HEK293 (cell line): ENCODE results near the gene ENKD1.

Source experiments
- CTCF ChIA-PET: fragments of 350-600 bp; formaldehyde crosslinking; extraction: SDS; loops from one replicate; lab custom pipeline; 2021; ENCODE audit warnings: antibody characterized with exemption; lab: Yijun Ruan, JAX
- POLR2A ChIA-PET: fragments of 300-600 bp; formaldehyde crosslinking; extraction: SDS; loops from one replicate; lab custom pipeline; 2020; ENCODE audit warnings: antibody characterized with exemption, inconsistent platforms; lab: Yijun Ruan, JAX
- H3K27ac ChIP-seq: fragments of 200-500 bp; sonication (Bioruptor generic); 2 replicates; pipeline ENCODE4 v1.5.1; 2014; ENCODE audit warnings: low read depth, low read length, control low read depth, inconsistent platforms; ENCODE audit errors: extremely low read depth
- H3K36me3 ChIP-seq, 2 experiments: fragments of 200-500 bp in 1 of 2; sonication (Bioruptor generic) in 1 of 2; 1 replicate in 1 of 2; 2 replicates in 1 of 2; pipeline ENCODE4 v1.5.1; 2014 to 2017; ENCODE audit warnings: inconsistent platforms in 2 of 2, low read length in 2 of 2; ENCODE audit not compliant: control insufficient read depth in 2 of 2, insufficient read depth in 1 of 2
- H3K4me1 ChIP-seq: fragments of 200-500 bp; sonication (Bioruptor generic); 2 replicates; pipeline ENCODE4 v1.5.1; 2014; ENCODE audit warnings: mild to moderate bottlenecking, low read length, inconsistent platforms; ENCODE audit not compliant: control insufficient read depth, insufficient read depth
- H3K4me3 ChIP-seq: 2 replicates; pipeline ENCODE4 v1.5.1; 2011; ENCODE audit warnings: low read depth, mild to moderate bottlenecking, control low read depth, low read length, moderate library complexity
- H3K9me3 ChIP-seq: fragments of 200-500 bp; sonication (Bioruptor generic); 2 replicates; pipeline ENCODE4 v1.5.1; 2014; ENCODE audit warnings: low read depth, low read length, inconsistent platforms; ENCODE audit not compliant: control insufficient read depth, insufficient read depth
- HOXD13 ChIP-seq: sonication (generic); formaldehyde crosslinking; IDR thresholded peaks from 2 replicates; pipeline ENCODE4 v1.8.0; 2022; ENCODE audit warnings: missing genetic modification reagents, borderline replicate concordance
- KLF16 ChIP-seq: fragments of 450-650 bp; formaldehyde crosslinking; IDR thresholded peaks from 2 replicates; pipeline ENCODE4 v1.5.1; 2017; ENCODE audit warnings: missing biosample characterization, missing genetic modification characterization
- WT1 ChIP-seq: fragments of 450-650 bp; formaldehyde crosslinking; IDR thresholded peaks from 2 replicates; pipeline ENCODE4 v1.5.1; 2016; ENCODE audit warnings: missing biosample characterization, missing genetic modification characterization
- ZEB2 ChIP-seq: fragments of 450-650 bp; formaldehyde crosslinking; IDR thresholded peaks from 2 replicates; pipeline ENCODE4 v1.5.1; 2016; ENCODE audit warnings: missing biosample characterization, missing genetic modification characterization
- ZNF146 ChIP-seq: fragments of 450-650 bp; formaldehyde crosslinking; IDR thresholded peaks from 2 replicates; pipeline ENCODE4 v1.5.1; 2016; ENCODE audit warnings: missing biosample characterization, missing genetic modification characterization
- ZNF175 ChIP-seq: fragments of 450-650 bp; formaldehyde crosslinking; IDR thresholded peaks from 2 replicates; pipeline ENCODE4 v1.5.1; 2016; ENCODE audit warnings: missing biosample characterization, missing genetic modification characterization
- ZNF19 ChIP-seq: fragments of 450-650 bp; formaldehyde crosslinking; IDR thresholded peaks from 2 replicates; pipeline ENCODE4; 2016; ENCODE audit warnings: missing biosample characterization, missing genetic modification characterization, low read depth
- ZNF202 ChIP-seq: fragments of 450-650 bp; formaldehyde crosslinking; IDR thresholded peaks from 2 replicates; pipeline ENCODE4 v1.5.1; 2016; ENCODE audit warnings: missing biosample characterization, missing genetic modification characterization, borderline replicate concordance
- ZNF341 ChIP-seq: fragments of 450-650 bp; formaldehyde crosslinking; IDR thresholded peaks from 2 replicates; pipeline ENCODE4; 2016; ENCODE audit warnings: low read depth, missing biosample characterization, missing genetic modification characterization
- ZNF416 ChIP-seq: fragments of 450-650 bp; formaldehyde crosslinking; IDR thresholded peaks from 2 replicates; pipeline ENCODE4 v1.5.1; 2016; ENCODE audit warnings: missing biosample characterization, missing genetic modification characterization
- ZNF600 ChIP-seq: fragments of 450-650 bp; formaldehyde crosslinking; IDR thresholded peaks from 2 replicates; pipeline ENCODE4 v1.5.1; 2016; ENCODE audit warnings: missing biosample characterization, missing genetic modification characterization
- ZNF621 ChIP-seq: fragments of 450-650 bp; formaldehyde crosslinking; IDR thresholded peaks from 2 replicates; pipeline ENCODE4 v1.5.1; 2017; ENCODE audit warnings: missing biosample characterization, missing genetic modification characterization
- ZNF837 ChIP-seq: fragments of 450-650 bp; formaldehyde crosslinking; IDR thresholded peaks from 2 replicates; pipeline ENCODE4 v1.5.1; 2016; ENCODE audit warnings: missing biosample characterization, missing genetic modification characterization
- ZSCAN23 ChIP-seq: fragments of 450-650 bp; formaldehyde crosslinking; IDR thresholded peaks from 2 replicates; pipeline ENCODE4 v1.5.1; 2016; ENCODE audit warnings: missing biosample characterization, missing genetic modification characterization
- TF ChIP-seq, protein P1 (sequence below): fragments of 450-650 bp; formaldehyde crosslinking; IDR thresholded peaks from 2 replicates; pipeline ENCODE4 v1.5.1; 2016; ENCODE audit warnings: missing biosample characterization, missing genetic modification characterization
- TF ChIP-seq, protein P2 (sequence below): fragments of 450-650 bp; formaldehyde crosslinking; IDR thresholded peaks from 2 replicates; pipeline ENCODE4 v1.5.1; 2016; ENCODE audit warnings: missing biosample characterization, missing genetic modification characterization
- TF ChIP-seq, protein P3 (sequence below): fragments of 450-650 bp; formaldehyde crosslinking; IDR thresholded peaks from 2 replicates; pipeline ENCODE4 v1.5.1; 2016; ENCODE audit warnings: missing biosample characterization, missing genetic modification characterization, borderline replicate concordance
- TF ChIP-seq, protein P4 (sequence below): fragments of 450-650 bp; formaldehyde crosslinking; IDR thresholded peaks from 2 replicates; pipeline ENCODE4 v1.5.1; 2017; ENCODE audit warnings: missing biosample characterization, missing genetic modification characterization
- TF ChIP-seq, protein P5 (sequence below): fragments of 450-650 bp; formaldehyde crosslinking; conservative IDR thresholded peaks from 2 replicates; pipeline ENCODE4 v1.5.1; 2016; ENCODE audit warnings: low read depth, missing biosample characterization, missing genetic modification characterization
- TF ChIP-seq, protein P6 (sequence below): fragments of 450-650 bp; formaldehyde crosslinking; IDR thresholded peaks from 2 replicates; pipeline ENCODE4 v1.5.1; 2016; ENCODE audit warnings: missing biosample characterization, missing genetic modification characterization
- TF ChIP-seq, protein P7 (sequence below): fragments of 450-650 bp; formaldehyde crosslinking; IDR thresholded peaks from 2 replicates; pipeline ENCODE4 v1.5.1; 2016; ENCODE audit warnings: missing biosample characterization, missing genetic modification characterization
- TF ChIP-seq, protein P8 (sequence below): fragments of 450-650 bp; formaldehyde crosslinking; IDR thresholded peaks from 2 replicates; pipeline ENCODE4 v1.5.1; 2017; ENCODE audit warnings: missing biosample characterization, missing genetic modification characterization

ENKD1 gene

DNA sequence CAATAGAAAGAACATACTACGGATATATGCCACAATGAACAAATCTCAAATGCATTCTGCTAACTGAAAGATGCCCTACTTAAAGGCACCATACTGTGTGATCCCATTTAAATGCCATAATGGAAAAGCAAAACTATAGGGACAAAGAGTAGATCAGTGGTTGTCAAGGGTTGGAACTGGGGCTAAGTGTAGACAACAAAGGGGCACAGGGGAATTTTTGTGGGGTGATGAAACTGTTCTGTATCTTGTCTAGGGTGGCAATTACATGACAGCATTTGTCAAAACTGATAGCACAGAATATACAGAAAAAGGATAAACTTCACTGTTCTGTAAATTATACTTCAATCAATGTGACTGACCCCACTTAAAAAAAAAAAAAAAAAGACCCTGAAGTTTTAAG lies 34.9 kb upstream of the ENKD1 start:
- POLR2A ChIA-PET, result interaction anchor here (0.7 kb wide), 1 partner anchor 80 kb away, joined by 5 read pairs; no protein-coding TSS in a partner anchor
- TF ChIP-seq, protein P1, sequence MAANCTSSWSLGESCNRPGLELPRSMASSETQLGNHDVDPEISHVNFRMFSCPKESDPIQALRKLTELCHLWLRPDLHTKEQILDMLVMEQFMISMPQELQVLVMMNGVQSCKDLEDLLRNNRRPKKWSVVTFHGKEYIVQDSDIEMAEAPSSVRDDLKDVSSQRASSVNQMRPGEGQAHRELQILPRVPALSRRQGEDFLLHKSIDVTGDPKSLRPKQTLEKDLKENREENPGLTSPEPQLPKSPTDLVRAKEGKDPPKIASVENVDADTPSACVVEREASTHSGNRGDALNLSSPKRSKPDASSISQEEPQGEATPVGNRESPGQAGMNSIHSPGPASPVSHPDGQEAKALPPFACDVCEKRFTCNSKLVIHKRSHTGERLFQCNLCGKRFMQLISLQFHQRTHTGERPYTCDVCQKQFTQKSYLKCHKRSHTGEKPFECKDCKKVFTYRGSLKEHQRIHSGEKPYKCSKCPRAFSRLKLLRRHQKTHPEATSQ, result no peak
- TF ChIP-seq KLF16 (no peak), ZNF621 (tag by site-specific recombination) (no peak), ZEB2 (tag by site-specific recombination) (no peak), ZNF19 (tag by site-specific recombination) (no peak), ZNF341 (tag by site-specific recombination) (no peak), HOXD13 (no peak), ZNF600 (no peak)
- TF ChIP-seq, protein P2, sequence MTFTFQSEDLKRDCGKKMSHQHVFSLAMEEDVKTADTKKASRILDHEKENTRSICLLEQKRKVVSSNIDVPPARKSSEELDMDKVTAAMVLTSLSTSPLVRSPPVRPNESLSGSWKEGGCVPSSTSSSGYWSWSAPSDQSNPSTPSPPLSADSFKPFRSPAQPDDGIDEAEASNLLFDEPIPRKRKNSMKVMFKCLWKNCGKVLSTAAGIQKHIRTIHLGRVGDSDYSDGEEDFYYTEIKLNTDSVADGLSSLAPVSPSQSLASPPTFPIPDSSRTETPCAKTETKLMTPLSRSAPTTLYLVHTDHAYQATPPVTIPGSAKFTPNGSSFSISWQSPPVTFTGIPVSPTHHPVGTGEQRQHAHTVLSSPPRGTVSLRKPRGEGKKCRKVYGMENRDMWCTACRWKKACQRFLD (tag by site-specific recombination), result no peak
- TF ChIP-seq, protein P3, sequence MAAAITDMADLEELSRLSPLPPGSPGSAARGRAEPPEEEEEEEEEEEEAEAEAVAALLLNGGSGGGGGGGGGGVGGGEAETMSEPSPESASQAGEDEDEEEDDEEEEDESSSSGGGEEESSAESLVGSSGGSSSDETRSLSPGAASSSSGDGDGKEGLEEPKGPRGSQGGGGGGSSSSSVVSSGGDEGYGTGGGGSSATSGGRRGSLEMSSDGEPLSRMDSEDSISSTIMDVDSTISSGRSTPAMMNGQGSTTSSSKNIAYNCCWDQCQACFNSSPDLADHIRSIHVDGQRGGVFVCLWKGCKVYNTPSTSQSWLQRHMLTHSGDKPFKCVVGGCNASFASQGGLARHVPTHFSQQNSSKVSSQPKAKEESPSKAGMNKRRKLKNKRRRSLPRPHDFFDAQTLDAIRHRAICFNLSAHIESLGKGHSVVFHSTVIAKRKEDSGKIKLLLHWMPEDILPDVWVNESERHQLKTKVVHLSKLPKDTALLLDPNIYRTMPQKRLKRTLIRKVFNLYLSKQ, result no peak
- TF ChIP-seq, protein P4, sequence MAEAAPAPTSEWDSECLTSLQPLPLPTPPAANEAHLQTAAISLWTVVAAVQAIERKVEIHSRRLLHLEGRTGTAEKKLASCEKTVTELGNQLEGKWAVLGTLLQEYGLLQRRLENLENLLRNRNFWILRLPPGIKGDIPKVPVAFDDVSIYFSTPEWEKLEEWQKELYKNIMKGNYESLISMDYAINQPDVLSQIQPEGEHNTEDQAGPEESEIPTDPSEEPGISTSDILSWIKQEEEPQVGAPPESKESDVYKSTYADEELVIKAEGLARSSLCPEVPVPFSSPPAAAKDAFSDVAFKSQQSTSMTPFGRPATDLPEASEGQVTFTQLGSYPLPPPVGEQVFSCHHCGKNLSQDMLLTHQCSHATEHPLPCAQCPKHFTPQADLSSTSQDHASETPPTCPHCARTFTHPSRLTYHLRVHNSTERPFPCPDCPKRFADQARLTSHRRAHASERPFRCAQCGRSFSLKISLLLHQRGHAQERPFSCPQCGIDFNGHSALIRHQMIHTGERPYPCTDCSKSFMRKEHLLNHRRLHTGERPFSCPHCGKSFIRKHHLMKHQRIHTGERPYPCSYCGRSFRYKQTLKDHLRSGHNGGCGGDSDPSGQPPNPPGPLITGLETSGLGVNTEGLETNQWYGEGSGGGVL, result no peak
- TF ChIP-seq, protein P5, sequence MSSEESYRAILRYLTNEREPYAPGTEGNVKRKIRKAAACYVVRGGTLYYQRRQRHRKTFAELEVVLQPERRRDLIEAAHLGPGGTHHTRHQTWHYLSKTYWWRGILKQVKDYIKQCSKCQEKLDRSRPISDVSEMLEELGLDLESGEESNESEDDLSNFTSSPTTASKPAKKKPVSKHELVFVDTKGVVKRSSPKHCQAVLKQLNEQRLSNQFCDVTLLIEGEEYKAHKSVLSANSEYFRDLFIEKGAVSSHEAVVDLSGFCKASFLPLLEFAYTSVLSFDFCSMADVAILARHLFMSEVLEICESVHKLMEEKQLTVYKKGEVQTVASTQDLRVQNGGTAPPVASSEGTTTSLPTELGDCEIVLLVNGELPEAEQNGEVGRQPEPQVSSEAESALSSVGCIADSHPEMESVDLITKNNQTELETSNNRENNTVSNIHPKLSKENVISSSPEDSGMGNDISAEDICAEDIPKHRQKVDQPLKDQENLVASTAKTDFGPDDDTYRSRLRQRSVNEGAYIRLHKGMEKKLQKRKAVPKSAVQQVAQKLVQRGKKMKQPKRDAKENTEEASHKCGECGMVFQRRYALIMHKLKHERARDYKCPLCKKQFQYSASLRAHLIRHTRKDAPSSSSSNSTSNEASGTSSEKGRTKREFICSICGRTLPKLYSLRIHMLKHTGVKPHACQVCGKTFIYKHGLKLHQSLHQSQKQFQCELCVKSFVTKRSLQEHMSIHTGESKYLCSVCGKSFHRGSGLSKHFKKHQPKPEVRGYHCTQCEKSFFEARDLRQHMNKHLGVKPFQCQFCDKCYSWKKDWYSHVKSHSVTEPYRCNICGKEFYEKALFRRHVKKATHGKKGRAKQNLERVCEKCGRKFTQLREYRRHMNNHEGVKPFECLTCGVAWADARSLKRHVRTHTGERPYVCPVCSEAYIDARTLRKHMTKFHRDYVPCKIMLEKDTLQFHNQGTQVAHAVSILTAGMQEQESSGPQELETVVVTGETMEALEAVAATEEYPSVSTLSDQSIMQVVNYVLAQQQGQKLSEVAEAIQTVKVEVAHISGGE (tag by site-specific recombination), result no peak
- no peaks in the 10 kb centered on the region for H3K9me3 ChIP-seq
- peaks cover 0 to 5% of the 10 kb centered on the region in 2 experiments; a peak in 2 of 3 replicates for H3K36me3 ChIP-seq
- H3K27ac ChIP-seq, result no peak overlapping the region
- CTCF ChIA-PET, result no interaction called here
- H3K4me3 ChIP-seq, result no peak overlapping the region
- peaks cover 4% of the 10 kb centered on the region; the same call in 1 of the 2 replicates for H3K4me1 ChIP-seq

DNA sequence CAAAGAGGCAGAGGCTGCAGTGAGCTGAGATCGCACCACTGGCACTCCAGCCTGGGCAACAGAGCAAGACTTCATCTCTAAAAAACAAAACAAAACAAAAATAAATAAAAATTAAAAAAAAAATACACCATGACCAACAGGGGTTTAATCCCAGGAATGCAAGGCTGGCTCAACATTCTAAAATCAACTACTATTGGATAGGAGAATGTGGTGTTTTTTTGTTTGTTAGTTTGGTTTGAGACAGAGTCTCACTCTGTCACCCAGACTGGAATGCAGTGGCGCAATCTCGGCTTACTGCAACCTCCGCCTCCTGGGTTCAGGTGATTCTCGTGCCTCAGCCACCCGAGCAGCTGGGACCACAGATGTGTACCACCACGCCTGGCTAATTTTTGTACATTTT lies 32.7 kb upstream of the ENKD1 start:
- no peaks in the 10 kb centered on the region for H3K4me1 ChIP-seq
- ChIA-PET CTCF (no interaction called here), POLR2A (no interaction called here)
- no peak overlapping the region for H3K4me3 ChIP-seq
- H3K27ac ChIP-seq, result no peak overlapping the region
- H3K36me3 ChIP-seq, result peaks cover 0 to 5% of the 10 kb centered on the region in 2 experiments; a peak in 2 of 3 replicates
- no peaks in the 10 kb centered on the region for H3K9me3 ChIP-seq
- TF ChIP-seq WT1 (tag by site-specific recombination) (no peak), ZNF202 (tag by site-specific recombination) (no peak), ZNF175 (no peak), ZSCAN23 (tag by site-specific recombination) (no peak), ZNF837 (tag by site-specific recombination) (no peak), ZNF416 (tag by site-specific recombination) (no peak), ZNF146 (no peak)
- TF ChIP-seq, protein P6, sequence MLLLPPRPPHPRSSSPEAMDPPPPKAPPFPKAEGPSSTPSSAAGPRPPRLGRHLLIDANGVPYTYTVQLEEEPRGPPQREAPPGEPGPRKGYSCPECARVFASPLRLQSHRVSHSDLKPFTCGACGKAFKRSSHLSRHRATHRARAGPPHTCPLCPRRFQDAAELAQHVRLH (tag by site-specific recombination), result no peak
- TF ChIP-seq, protein P7, sequence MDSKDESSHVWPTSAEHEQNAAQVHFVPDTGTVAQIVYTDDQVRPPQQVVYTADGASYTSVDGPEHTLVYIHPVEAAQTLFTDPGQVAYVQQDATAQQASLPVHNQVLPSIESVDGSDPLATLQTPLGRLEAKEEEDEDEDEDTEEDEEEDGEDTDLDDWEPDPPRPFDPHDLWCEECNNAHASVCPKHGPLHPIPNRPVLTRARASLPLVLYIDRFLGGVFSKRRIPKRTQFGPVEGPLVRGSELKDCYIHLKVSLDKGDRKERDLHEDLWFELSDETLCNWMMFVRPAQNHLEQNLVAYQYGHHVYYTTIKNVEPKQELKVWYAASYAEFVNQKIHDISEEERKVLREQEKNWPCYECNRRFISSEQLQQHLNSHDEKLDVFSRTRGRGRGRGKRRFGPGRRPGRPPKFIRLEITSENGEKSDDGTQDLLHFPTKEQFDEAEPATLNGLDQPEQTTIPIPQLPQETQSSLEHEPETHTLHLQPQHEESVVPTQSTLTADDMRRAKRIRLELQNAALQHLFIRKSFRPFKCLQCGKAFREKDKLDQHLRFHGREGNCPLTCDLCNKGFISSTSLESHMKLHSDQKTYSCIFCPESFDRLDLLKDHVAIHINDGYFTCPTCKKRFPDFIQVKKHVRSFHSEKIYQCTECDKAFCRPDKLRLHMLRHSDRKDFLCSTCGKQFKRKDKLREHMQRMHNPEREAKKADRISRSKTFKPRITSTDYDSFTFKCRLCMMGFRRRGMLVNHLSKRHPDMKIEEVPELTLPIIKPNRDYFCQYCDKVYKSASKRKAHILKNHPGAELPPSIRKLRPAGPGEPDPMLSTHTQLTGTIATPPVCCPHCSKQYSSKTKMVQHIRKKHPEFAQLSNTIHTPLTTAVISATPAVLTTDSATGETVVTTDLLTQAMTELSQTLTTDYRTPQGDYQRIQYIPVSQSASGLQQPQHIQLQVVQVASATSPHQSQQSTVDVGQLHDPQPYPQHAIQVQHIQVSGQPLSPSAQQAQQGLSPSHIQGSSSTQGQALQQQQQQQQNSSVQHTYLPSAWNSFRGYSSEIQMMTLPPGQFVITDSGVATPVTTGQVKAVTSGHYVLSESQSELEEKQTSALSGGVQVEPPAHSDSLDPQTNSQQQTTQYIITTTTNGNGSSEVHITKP (tag by site-specific recombination), result no peak
- TF ChIP-seq, protein P8, sequence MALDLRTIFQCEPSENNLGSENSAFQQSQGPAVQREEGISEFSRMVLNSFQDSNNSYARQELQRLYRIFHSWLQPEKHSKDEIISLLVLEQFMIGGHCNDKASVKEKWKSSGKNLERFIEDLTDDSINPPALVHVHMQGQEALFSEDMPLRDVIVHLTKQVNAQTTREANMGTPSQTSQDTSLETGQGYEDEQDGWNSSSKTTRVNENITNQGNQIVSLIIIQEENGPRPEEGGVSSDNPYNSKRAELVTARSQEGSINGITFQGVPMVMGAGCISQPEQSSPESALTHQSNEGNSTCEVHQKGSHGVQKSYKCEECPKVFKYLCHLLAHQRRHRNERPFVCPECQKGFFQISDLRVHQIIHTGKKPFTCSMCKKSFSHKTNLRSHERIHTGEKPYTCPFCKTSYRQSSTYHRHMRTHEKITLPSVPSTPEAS (tag by site-specific recombination), result no peak
